IMR-90 (cell line): ENCODE results near the gene ATG10.

ENCODE experiments used
- CEBPB ChIP-seq: IDR thresholded peaks from 2 replicates; pipeline ENCODE4 v1.6.1; 2012; ENCODE audit warnings: low read depth, low read length, improper control_type of control experiment
- CHD1 ChIP-seq: IDR thresholded peaks from 2 replicates; pipeline ENCODE4 v1.6.1; 2012; ENCODE audit warnings: low read depth, low read length, improper control_type of control experiment
- FOS ChIP-seq: fragments of 150-350 bp; IDR thresholded peaks from 2 replicates; pipeline ENCODE4 v1.6.1; 2016; ENCODE audit warnings: low read depth, low read length
- MAZ ChIP-seq: IDR thresholded peaks from 2 replicates; pipeline ENCODE4 v1.6.1; 2012; ENCODE audit warnings: low read depth, mild to moderate bottlenecking, low read length, improper control_type of control experiment, moderate library complexity, borderline replicate concordance
- MXI1 ChIP-seq: IDR thresholded peaks from 2 replicates; pipeline ENCODE4 v1.6.1; 2012; ENCODE audit warnings: low read depth, mild to moderate bottlenecking, low read length, moderate library complexity, borderline replicate concordance
- POLR2A ChIP-seq: IDR thresholded peaks from 2 replicates; pipeline ENCODE4 v1.6.1; 2012; ENCODE audit warnings: mild to moderate bottlenecking, low read depth, low read length
- RAD21 ChIP-seq: IDR thresholded peaks from 2 replicates; pipeline ENCODE4 v1.6.1; 2012; ENCODE audit warnings: low read length, improper control_type of control experiment
- RCOR1 ChIP-seq: IDR thresholded peaks from 2 replicates; pipeline ENCODE4 v1.6.1; 2012; ENCODE audit warnings: mild to moderate bottlenecking, low read length, improper control_type of control experiment; ENCODE audit not compliant: insufficient replicate concordance
- SMC3 ChIP-seq: fragments of 150-350 bp; IDR thresholded peaks from 2 replicates; pipeline ENCODE4 v1.6.1; 2016; ENCODE audit warnings: low read depth, mild to moderate bottlenecking, antibody characterized with exemption, low read length, moderate library complexity
- TF ChIP-seq, protein P1 (sequence below): conservative IDR thresholded peaks from 2 replicates; pipeline ENCODE4 v1.5.1; 2012; ENCODE audit warnings: mild to moderate bottlenecking, low read depth, low read length, improper control_type of control experiment
- TF ChIP-seq, protein P2 (sequence below): fragments of 150-350 bp; IDR thresholded peaks from 2 replicates; pipeline ENCODE4 v1.6.1; 2017; ENCODE audit warnings: mild to moderate bottlenecking, antibody characterized with exemption, low read length, low read depth
- TF ChIP-seq, protein P3 (sequence below): fragments of 150-350 bp; IDR thresholded peaks from 2 replicates; pipeline ENCODE4 v1.6.1; 2016; ENCODE audit warnings: low read depth, mild to moderate bottlenecking, low read length, moderate library complexity, borderline replicate concordance

DNA sequence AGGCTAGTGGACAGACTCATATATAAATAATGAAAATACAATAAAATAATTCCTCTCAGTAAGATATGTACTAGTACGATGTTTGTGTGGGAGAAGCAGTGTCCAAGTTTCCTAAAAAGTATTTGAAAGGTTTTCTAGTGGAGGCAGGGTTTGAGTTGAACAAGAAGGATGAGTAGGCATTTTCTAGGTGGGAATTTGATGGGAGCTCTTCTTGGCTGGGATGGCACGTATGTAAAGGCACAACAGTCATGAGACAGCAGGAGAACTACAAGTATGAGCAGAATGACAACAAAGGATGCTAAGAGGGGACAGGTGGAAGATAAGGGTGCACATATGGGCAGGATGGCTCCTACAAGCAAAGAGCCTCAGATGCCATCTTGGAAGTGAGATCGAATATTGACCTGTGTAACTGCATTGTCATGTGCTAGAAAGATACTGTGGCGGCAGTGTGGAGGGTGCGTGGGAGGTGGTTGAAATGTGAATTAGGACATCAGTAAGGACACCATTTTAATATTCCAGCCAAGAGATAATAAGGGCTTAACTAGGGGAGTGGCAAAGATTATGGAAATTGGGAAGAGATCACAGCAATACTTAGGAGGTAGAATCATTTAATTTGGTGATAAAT lies 170.5 kb downstream of the ATG10 start:
- TF ChIP-seq, protein P1, sequence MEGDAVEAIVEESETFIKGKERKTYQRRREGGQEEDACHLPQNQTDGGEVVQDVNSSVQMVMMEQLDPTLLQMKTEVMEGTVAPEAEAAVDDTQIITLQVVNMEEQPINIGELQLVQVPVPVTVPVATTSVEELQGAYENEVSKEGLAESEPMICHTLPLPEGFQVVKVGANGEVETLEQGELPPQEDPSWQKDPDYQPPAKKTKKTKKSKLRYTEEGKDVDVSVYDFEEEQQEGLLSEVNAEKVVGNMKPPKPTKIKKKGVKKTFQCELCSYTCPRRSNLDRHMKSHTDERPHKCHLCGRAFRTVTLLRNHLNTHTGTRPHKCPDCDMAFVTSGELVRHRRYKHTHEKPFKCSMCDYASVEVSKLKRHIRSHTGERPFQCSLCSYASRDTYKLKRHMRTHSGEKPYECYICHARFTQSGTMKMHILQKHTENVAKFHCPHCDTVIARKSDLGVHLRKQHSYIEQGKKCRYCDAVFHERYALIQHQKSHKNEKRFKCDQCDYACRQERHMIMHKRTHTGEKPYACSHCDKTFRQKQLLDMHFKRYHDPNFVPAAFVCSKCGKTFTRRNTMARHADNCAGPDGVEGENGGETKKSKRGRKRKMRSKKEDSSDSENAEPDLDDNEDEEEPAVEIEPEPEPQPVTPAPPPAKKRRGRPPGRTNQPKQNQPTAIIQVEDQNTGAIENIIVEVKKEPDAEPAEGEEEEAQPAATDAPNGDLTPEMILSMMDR, result no peak
- TF ChIP-seq RCOR1 (no peak), MAZ (no peak), POLR2A (no peak), FOS (no peak), SMC3 (no peak), CHD1 (no peak), MXI1 (no peak), CEBPB (no peak), RAD21 (no peak)
- TF ChIP-seq, protein P2, sequence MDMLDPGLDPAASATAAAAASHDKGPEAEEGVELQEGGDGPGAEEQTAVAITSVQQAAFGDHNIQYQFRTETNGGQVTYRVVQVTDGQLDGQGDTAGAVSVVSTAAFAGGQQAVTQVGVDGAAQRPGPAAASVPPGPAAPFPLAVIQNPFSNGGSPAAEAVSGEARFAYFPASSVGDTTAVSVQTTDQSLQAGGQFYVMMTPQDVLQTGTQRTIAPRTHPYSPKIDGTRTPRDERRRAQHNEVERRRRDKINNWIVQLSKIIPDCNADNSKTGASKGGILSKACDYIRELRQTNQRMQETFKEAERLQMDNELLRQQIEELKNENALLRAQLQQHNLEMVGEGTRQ, result no peak
- TF ChIP-seq, protein P3, sequence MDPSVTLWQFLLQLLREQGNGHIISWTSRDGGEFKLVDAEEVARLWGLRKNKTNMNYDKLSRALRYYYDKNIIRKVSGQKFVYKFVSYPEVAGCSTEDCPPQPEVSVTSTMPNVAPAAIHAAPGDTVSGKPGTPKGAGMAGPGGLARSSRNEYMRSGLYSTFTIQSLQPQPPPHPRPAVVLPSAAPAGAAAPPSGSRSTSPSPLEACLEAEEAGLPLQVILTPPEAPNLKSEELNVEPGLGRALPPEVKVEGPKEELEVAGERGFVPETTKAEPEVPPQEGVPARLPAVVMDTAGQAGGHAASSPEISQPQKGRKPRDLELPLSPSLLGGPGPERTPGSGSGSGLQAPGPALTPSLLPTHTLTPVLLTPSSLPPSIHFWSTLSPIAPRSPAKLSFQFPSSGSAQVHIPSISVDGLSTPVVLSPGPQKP, result no peak
